H1 (cell line): ENCODE results near the gene ZNF618. TPM values are rescaled to one million over a fixed set of nuclear protein-coding genes. Genes with fewer than 3 reads are reported as not detected.

Experiments used
- CTCF ChIA-PET: fragments of 300-600 bp; sonication (Branson Sonifier 250); formaldehyde crosslinking; loops from one replicate; lab custom pipeline; 2021; ENCODE audit not compliant: partially characterized antibody; lab: Charles Lee
- POLR2A ChIA-PET: fragments of 300-600 bp; sonication (Branson Sonifier 250); formaldehyde crosslinking; loops from one replicate; lab custom pipeline; 2021; ENCODE audit warnings: inconsistent platforms; ENCODE audit not compliant: partially characterized antibody; lab: Charles Lee
- DNase-seq, 2 experiments: peaks; one replicate each; pipeline versions ENCODE4 v3.0.0 to v3.0.0-alpha.2; 2010 to 2022; ENCODE audit warnings: low spot score in 2 of 2, low read depth in 1 of 2, mixed read lengths in 1 of 2
- FAIRE-seq: peaks from 2 replicates; lab custom pipeline; 2011; peaks lifted over from hg19 to GRCh38; lab: Jason Lieb, UNC
- H2AFZ ChIP-seq: 2 replicates; pipeline ENCODE4 v1.8.1; 2012; ENCODE audit warnings: low read length, inconsistent platforms
- H2AK5ac ChIP-seq: 2 replicates; pipeline ENCODE4 v1.6.1; 2013; ENCODE audit warnings: low read depth, low read length
- H2BK120ac ChIP-seq: replicated peaks from 2 replicates; pipeline ENCODE3; 2013; ENCODE audit warnings: low read depth, low read length, inconsistent platforms
- H2BK12ac ChIP-seq: 2 replicates; pipeline ENCODE4 v1.6.1; 2013; ENCODE audit warnings: low read depth, low read length
- H2BK15ac ChIP-seq: 2 replicates; pipeline ENCODE4 v1.6.1; 2013; ENCODE audit warnings: low read length
- H2BK20ac ChIP-seq: 2 replicates; pipeline ENCODE4 v1.6.1; 2013; ENCODE audit warnings: low read length
- H2BK5ac ChIP-seq: 2 replicates; pipeline ENCODE4 v1.6.1; 2013; ENCODE audit warnings: low read depth, low read length
- H3K14ac ChIP-seq: 2 replicates; pipeline ENCODE4 v1.6.1; 2013; ENCODE audit warnings: inconsistent platforms; ENCODE audit not compliant: insufficient read length
- H3K18ac ChIP-seq: 2 replicates; pipeline ENCODE4 v1.6.1; 2013; ENCODE audit warnings: low read length; ENCODE audit errors: extremely low read depth
- H3K23ac ChIP-seq: 2 replicates; pipeline ENCODE4 v1.6.1; 2013; ENCODE audit warnings: inconsistent platforms; ENCODE audit not compliant: insufficient read length
- H3K23me2 ChIP-seq: 2 replicates; pipeline ENCODE4 v1.6.1; 2013; ENCODE audit warnings: low read depth, low read length
- H3K27ac ChIP-seq: 2 replicates; pipeline ENCODE4 v1.6.1; 2011; ENCODE audit warnings: low read depth, low read length, inconsistent platforms
- H3K27me3 ChIP-seq, 4 experiments: replicated peaks in 1 of 4; 1 replicate in 1 of 4; 2 replicates in 3 of 4; pipeline versions ENCODE4 v1.6.1 to v1.8.1; 2011 to 2013; ENCODE audit warnings: low read length in 3 of 4, mild to moderate bottlenecking in 3 of 4, inconsistent platforms in 2 of 4, mixed read lengths in 2 of 4, moderate library complexity in 1 of 4; ENCODE audit not compliant: control insufficient read depth in 3 of 4, insufficient read depth in 3 of 4; ENCODE audit errors: extremely low read depth in 1 of 4
- H3K36me3 ChIP-seq, 4 experiments: 2 replicates each; pipeline versions ENCODE4 v1.6.1 to v1.8.1; 2011 to 2013; ENCODE audit warnings: mild to moderate bottlenecking in 4 of 4, low read length in 3 of 4, moderate library complexity in 2 of 4, control low read depth in 1 of 4, inconsistent platforms in 1 of 4; ENCODE audit not compliant: insufficient read depth in 4 of 4, control insufficient read depth in 2 of 4
- H3K4ac ChIP-seq: replicated peaks from 2 replicates; pipeline ENCODE3; 2013; ENCODE audit warnings: low read length, low read depth, mixed read lengths, inconsistent platforms; ENCODE audit not compliant: insufficient read length
- H3K4me1 ChIP-seq, 4 experiments: replicated peaks in 1 of 4; 1 replicate in 1 of 4; 2 replicates in 3 of 4; pipeline versions ENCODE4 v1.6.1 to v1.8.1; 2011 to 2013; ENCODE audit warnings: low read length in 3 of 4, inconsistent platforms in 2 of 4, mixed read lengths in 1 of 4; ENCODE audit not compliant: insufficient read depth in 4 of 4, control insufficient read depth in 3 of 4
- H3K4me2 ChIP-seq, 2 experiments: 2 replicates each; pipeline versions ENCODE4 v1.6.1 to v1.8.1; 2011 to 2013; ENCODE audit warnings: low read depth in 2 of 2, low read length in 2 of 2, control low read depth in 1 of 2, inconsistent platforms in 1 of 2, mild to moderate bottlenecking in 1 of 2; ENCODE audit not compliant: insufficient read depth in 1 of 2
- H3K4me3 ChIP-seq, 4 experiments: fragments of 200-600, 300-600 bp in 1 of 4; sonication (generic), shearing (Covaris generic), sonication (Bioruptor Twin) in 1 of 4; 2 replicates each; pipeline versions ENCODE4 v1.5.1 to v1.8.1; 2011 to 2016; ENCODE audit warnings: low read length in 4 of 4, low read depth in 3 of 4, control low read depth in 2 of 4, inconsistent platforms in 2 of 4, mild to moderate bottlenecking in 2 of 4, mixed read lengths in 1 of 4, moderate library complexity in 1 of 4; ENCODE audit not compliant: insufficient read depth in 2 of 4; ENCODE audit errors: extremely low read depth in 1 of 4
- H3K56ac ChIP-seq: replicated peaks from 2 replicates; pipeline ENCODE3; 2013; ENCODE audit warnings: low read depth, mild to moderate bottlenecking, mixed read lengths, low read length, inconsistent platforms; ENCODE audit not compliant: insufficient read length
- H3K79me1 ChIP-seq: 2 replicates; pipeline ENCODE4 v1.6.1; 2013; ENCODE audit warnings: low read depth, low read length, control low read depth
- H3K79me2 ChIP-seq, 2 experiments: 2 replicates each; pipeline versions ENCODE4 v1.6.1 to v1.8.1; 2012 to 2013; ENCODE audit warnings: low read length in 2 of 2, mild to moderate bottlenecking in 2 of 2, inconsistent platforms in 1 of 2; ENCODE audit not compliant: insufficient read depth in 2 of 2, control insufficient read depth in 1 of 2
- H3K9ac ChIP-seq, 4 experiments: replicated peaks in 1 of 4; 1 replicate in 1 of 4; 2 replicates in 3 of 4; pipeline versions ENCODE4 v1.6.1 to v1.8.1; 2011 to 2013; ENCODE audit warnings: low read depth in 3 of 4, low read length in 3 of 4, control low read depth in 2 of 4, mild to moderate bottlenecking in 2 of 4, moderate library complexity in 2 of 4, inconsistent platforms in 1 of 4; ENCODE audit errors: extremely low read depth in 1 of 4
- H3K9me3 ChIP-seq, 2 experiments: 2 replicates each; pipeline versions ENCODE4 v1.6.1 to v1.8.1; 2012 to 2013; ENCODE audit warnings: mild to moderate bottlenecking in 2 of 2, moderate library complexity in 2 of 2, control low read depth in 1 of 2, inconsistent platforms in 1 of 2, low read depth in 1 of 2, low read length in 1 of 2, mixed read lengths in 1 of 2; ENCODE audit not compliant: insufficient read depth in 2 of 2
- H4K20me1 ChIP-seq, 2 experiments: replicated peaks in 1 of 2; 2 replicates each; pipeline versions ENCODE3 to v1.8.1; 2011 to 2013; ENCODE audit warnings: inconsistent platforms in 2 of 2, low read length in 2 of 2, mild to moderate bottlenecking in 1 of 2; ENCODE audit not compliant: insufficient read depth in 2 of 2, control insufficient read depth in 1 of 2
- H4K5ac ChIP-seq: 2 replicates; pipeline ENCODE4 v1.6.1; 2013; ENCODE audit warnings: low read length, low read depth, mixed read lengths, inconsistent platforms; ENCODE audit not compliant: insufficient read length
- H4K8ac ChIP-seq: 2 replicates; pipeline ENCODE4 v1.8.0; 2013; ENCODE audit warnings: mild to moderate bottlenecking, moderate library complexity, low read length, inconsistent platforms; ENCODE audit not compliant: insufficient read depth; ENCODE audit errors: extremely low read depth
- H4K91ac ChIP-seq: replicated peaks from 2 replicates; pipeline ENCODE3; 2013; ENCODE audit warnings: low read length, mixed read lengths, inconsistent platforms; ENCODE audit not compliant: insufficient read length
- BACH1 ChIP-seq: IDR thresholded peaks from 2 replicates; pipeline ENCODE4 v1.6.1; 2012; ENCODE audit warnings: low read length, improper control_type of control experiment
- CTBP2 ChIP-seq: IDR thresholded peaks from 2 replicates; pipeline ENCODE4 v1.7.0; 2011; ENCODE audit warnings: borderline replicate concordance, mild to moderate bottlenecking, moderate library complexity, mixed read lengths, low read length; ENCODE audit not compliant: insufficient read depth, insufficient read length
- GTF2F1 ChIP-seq: IDR thresholded peaks from 2 replicates; pipeline ENCODE4 v1.6.1; 2012; ENCODE audit warnings: low read depth, low read length, improper control_type of control experiment, borderline replicate concordance
- HDAC6 ChIP-seq: IDR thresholded peaks from one replicate; pipeline ENCODE4 v1.7.1; 2012; ENCODE audit warnings: low read depth, mild to moderate bottlenecking, inconsistent platforms, low read length, moderate library complexity
- JUN ChIP-seq: IDR thresholded peaks from 2 replicates; pipeline ENCODE4 v1.6.1; 2011; ENCODE audit warnings: low read depth, mild to moderate bottlenecking, improper control_type of control experiment, low read length
- MAFK ChIP-seq: IDR thresholded peaks from 2 replicates; pipeline ENCODE4 v1.6.1; 2012; ENCODE audit warnings: low read depth, mild to moderate bottlenecking, improper control_type of control experiment, low read length
- RAD21 ChIP-seq, 2 experiments: IDR thresholded peaks in 1 of 2; conservative IDR thresholded peaks in 1 of 2; 2 replicates each; pipeline ENCODE4 v1.6.1; 2011; ENCODE audit warnings: low read depth in 2 of 2, low read length in 2 of 2, improper control_type of control experiment in 1 of 2, inconsistent platforms in 1 of 2, mild to moderate bottlenecking in 1 of 2, moderate library complexity in 1 of 2
- RFX5 ChIP-seq: IDR thresholded peaks from 2 replicates; pipeline ENCODE4 v1.6.1; 2011; ENCODE audit warnings: low read depth, low read length, improper control_type of control experiment, borderline replicate concordance
- SP1 ChIP-seq: IDR thresholded peaks from 2 replicates; pipeline ENCODE4 v1.6.1; 2011; ENCODE audit warnings: low read depth, low read length
- TAF7 ChIP-seq: optimal IDR thresholded peaks from 2 replicates; pipeline ENCODE3; 2011; ENCODE audit warnings: low read depth, mild to moderate bottlenecking, inconsistent platforms, low read length, moderate library complexity, borderline replicate concordance
- TCF12 ChIP-seq: IDR thresholded peaks from 2 replicates; pipeline ENCODE4 v1.6.1; 2011; ENCODE audit warnings: low read depth, mild to moderate bottlenecking, low read length
- TEAD4 ChIP-seq: IDR thresholded peaks from 2 replicates; pipeline ENCODE4 v1.6.1; 2012; ENCODE audit warnings: low read depth, low read length, inconsistent platforms, mixed read lengths
- WGBS, 2 experiments: shearing (Covaris generic) in 1 of 2; methylation state at CpG; one replicate each; pipeline versions ENCODE4 v1.1.6 to v1.1.7; 2013 to 2015; ENCODE audit warnings: low lambda C conversion rate in 2 of 2, mixed read lengths in 2 of 2, inconsistent platforms in 1 of 2, low coverage in 1 of 2, missing lambda C conversion rate in 1 of 2; ENCODE audit not compliant: insufficient replicate concordance in 2 of 2, insufficient coverage in 1 of 2, insufficient read length in 1 of 2; ENCODE audit errors: extremely low coverage in 1 of 2, missing lambda C conversion rate in 1 of 2; 5-methylcytosine and 5-hydroxymethylcytosine counted together
- polyA plus RNA-seq, 7 experiments: library from polyadenylated mRNA; depleted of rRNA in 3 of 7; stranded (reverse) in 5 of 7; unstranded in 2 of 7; fragments of >200 nt in 5 of 7; fragments of 200-250 nt in 2 of 7; gene quantifications; 1 replicate in 5 of 7; 2 replicates in 1 of 7; 4 replicates in 1 of 7; pipeline versions ENCODE4 v1.2.1 to v1.2.3, GENCODE V29; 2011 to 2013; ENCODE audit warnings: missing spikeins in 2 of 7, mixed read lengths in 2 of 7
- total RNA-seq: library from RNA; stranded (reverse); fragmentation: NEBNext Ultra II Directional; extraction: Animal tissue kit (Norgen Biotek cat#: 25700); gene quantifications from 2 replicates; pipeline ENCODE4 v1.2.1, GENCODE V29; 2021

ZNF618 gene
- total and polyA plus RNA-seq, 2 of the 8 experiments (the other 6 are each of a cell fraction or from before 2014, with no cell fraction given): 9.6 to 28.5 TPM

DNA sequence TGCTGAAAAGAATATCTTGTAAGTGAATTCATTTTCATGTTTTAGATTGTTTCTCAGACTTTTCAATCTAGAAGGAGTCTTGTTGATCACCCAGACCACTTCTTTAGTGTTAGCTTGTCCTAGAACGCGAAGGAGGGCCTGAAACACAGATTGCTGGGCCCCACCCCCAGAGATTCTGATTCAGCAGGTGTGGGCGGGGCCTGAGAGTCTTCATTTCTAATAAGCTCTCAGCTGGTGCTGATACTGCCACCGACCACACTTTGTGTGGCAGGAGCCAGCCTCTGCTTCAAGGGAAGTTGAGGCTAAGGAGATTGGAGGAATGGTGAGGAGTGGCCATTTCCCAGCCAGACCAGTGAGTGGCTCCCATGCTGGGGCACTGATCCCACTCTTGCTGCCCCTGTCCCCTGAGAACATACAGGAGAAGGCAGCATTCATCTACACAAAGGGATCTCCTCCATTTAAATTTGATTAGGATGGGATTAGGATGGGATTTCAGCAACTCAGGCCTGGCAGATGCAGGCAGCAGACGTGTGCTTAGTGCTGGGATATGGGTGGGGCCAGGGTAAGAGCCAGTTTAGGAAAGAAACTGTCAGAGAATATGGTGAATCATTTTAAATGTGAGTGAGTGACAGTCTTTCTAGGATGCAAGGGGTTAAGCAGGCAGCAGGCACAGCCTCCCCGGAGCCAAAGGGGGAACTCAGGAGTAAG lies 35.9 kb downstream of the ZNF618 start:
- Histone ChIP-seq H3K27me3 (no peaks in the 10 kb centered on the region), H3K9me3 (no peaks in the 10 kb centered on the region), H3K56ac (no peak overlapping the region), H3K27ac (no peak overlapping the region), H4K8ac (no peak overlapping the region), H3K4me1 (peaks cover 0 to 3% (median under 1%) of the 10 kb centered on the region in 4 experiments; a peak in 1 of 7 replicates), H2AFZ (no peak overlapping the region), H4K91ac (no peak overlapping the region), H2BK120ac (no peak overlapping the region), H2BK5ac (no peak overlapping the region), H3K23ac (no peak overlapping the region), H3K18ac (no peak overlapping the region; the same call in none of the 2 replicates), H3K36me3 (no peaks in the 10 kb centered on the region), H2AK5ac (no peak overlapping the region), H3K4ac (no peak overlapping the region), H3K4me3 (no peak overlapping the region), H3K14ac (no peak overlapping the region), H3K23me2 (no peaks in the 10 kb centered on the region; the same call in 1 of the 2 replicates), H3K79me2 (peaks cover 0 to 27% of the 10 kb centered on the region in 2 experiments; a peak in 1 of 4 replicates), H3K9ac (no peak overlapping the region), H3K79me1 (peaks cover 7% of the 10 kb centered on the region; the same call in 1 of the 2 replicates), H4K5ac (no peak overlapping the region), H3K4me2 (no peak overlapping the region), H2BK20ac (no peak overlapping the region), H2BK12ac (0 out of 2 replicates have a peak overlapping the region, but pooled peaks have one; percentile 27), H4K20me1 (peaks cover 0 to 3% of the 10 kb centered on the region in 2 experiments), H2BK15ac (no peak overlapping the region)
- WGBS, 2 experiments: 82% methylated on average over 6 of the region's 6 CpGs; no CpG with 5 or more reads in 1 of the 2 experiments
- ChIA-PET POLR2A (no interaction called here), CTCF (interaction anchor here (0.6 to 1.3 kb wide), 3 partner anchors 15 to 408 kb away, joined by 3 to 4 read pairs (median 3); no protein-coding TSS in a partner anchor)
- DNase-seq: peak in 1 of 2 experiments; percentile 44
- no peak for FAIRE-seq
- no peak for TF ChIP-seq RAD21 (IDR thresholded peaks at IDR 0.05 in 1 of 2, conservative IDR thresholded peaks at IDR 0.05 in 1 of 2; ENCODE audit: low read depth in 2 of 2, low read length in 2 of 2)
- no peak for TF ChIP-seq GTF2F1
- TF ChIP-seq TEAD4: no peak
- no peak for TF ChIP-seq RFX5
- no peak for TF ChIP-seq TAF7
- no peak for TF ChIP-seq SP1
- TF ChIP-seq HDAC6: no peak
- TF ChIP-seq BACH1: no peak
- no peak for TF ChIP-seq JUN
- no peak for TF ChIP-seq TCF12
- no peak for TF ChIP-seq CTBP2
- TF ChIP-seq MAFK: no peak
